Spleen (tissue), 7 donors: Measurements from ENCODE around the gene TOP2B.

Source experiments
- POLR2A ChIP-seq, 3 donors: fragments of 450-650 bp; IDR thresholded peaks; one replicate each; pipeline ENCODE4 v1.5.1; 2017; ENCODE audit warnings: antibody characterized with exemption in 3 of 3, mild to moderate bottlenecking in 1 of 3
- POLR2AphosphoS5 ChIP-seq, 3 donors: sonication (generic); formaldehyde crosslinking; IDR thresholded peaks; one replicate each; pipeline ENCODE4 v1.5.1; 2017; ENCODE audit warnings: antibody characterized with exemption in 3 of 3
- TF ChIP-seq, protein P1 (sequence below), 11 experiments: fragments of 200-600 bp in 7 of 11; fragments of 450-650 bp in 4 of 11; sonication (generic) in 4 of 11; IDR thresholded peaks in 8 of 11; conservative IDR thresholded peaks in 3 of 11; 1 replicate in 7 of 11; 2 replicates in 4 of 11; pipeline versions ENCODE4 v1.4.0 to v1.8.0; 2016 to 2021; ENCODE audit warnings: antibody characterized with exemption in 11 of 11, inconsistent platforms in 4 of 11, mild to moderate bottlenecking in 1 of 11
- donor health status: DM: no; HTN: no; CAD: no; lungs with moderate emphysema.
- donor health status: DM: no; HTN: no; CAD: no.
- donor health status: DM: no; HTN: no; CAD: no.

DNA sequence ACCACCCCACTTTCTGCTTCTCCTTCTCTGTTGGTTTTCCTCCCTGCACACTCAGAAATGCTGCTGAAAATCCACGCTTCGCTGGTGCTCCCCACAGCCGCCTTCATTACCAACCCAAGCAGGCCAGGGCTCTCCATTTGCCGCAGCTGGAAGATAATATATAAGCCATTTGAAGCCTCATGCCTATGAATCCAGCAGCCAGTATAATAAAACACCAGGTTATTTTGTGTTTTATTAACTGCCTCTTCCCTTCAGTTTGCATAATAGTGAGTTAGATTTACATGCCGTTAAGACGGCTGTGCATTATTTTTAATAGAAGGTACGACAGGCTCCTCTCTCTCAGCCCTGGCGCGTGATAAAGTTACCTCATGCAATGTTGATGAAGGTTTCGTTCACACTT lies 86.6 kb downstream of the TOP2B start:
- TF ChIP-seq, protein P1, sequence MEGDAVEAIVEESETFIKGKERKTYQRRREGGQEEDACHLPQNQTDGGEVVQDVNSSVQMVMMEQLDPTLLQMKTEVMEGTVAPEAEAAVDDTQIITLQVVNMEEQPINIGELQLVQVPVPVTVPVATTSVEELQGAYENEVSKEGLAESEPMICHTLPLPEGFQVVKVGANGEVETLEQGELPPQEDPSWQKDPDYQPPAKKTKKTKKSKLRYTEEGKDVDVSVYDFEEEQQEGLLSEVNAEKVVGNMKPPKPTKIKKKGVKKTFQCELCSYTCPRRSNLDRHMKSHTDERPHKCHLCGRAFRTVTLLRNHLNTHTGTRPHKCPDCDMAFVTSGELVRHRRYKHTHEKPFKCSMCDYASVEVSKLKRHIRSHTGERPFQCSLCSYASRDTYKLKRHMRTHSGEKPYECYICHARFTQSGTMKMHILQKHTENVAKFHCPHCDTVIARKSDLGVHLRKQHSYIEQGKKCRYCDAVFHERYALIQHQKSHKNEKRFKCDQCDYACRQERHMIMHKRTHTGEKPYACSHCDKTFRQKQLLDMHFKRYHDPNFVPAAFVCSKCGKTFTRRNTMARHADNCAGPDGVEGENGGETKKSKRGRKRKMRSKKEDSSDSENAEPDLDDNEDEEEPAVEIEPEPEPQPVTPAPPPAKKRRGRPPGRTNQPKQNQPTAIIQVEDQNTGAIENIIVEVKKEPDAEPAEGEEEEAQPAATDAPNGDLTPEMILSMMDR (IDR thresholded peaks at IDR 0.05 in 8 of 11, conservative IDR thresholded peaks at IDR 0.05 in 3 of 11) = no peak
- TF ChIP-seq POLR2A (IDR thresholded peaks at IDR 0.05) = no peak
- TF ChIP-seq POLR2AphosphoS5 (IDR thresholded peaks at IDR 0.05) = no peak
